DND-41 (cell line): ENCODE results near the gene SEMA3E.

ENCODE experiments used
- ATAC-seq: fragments of 200-7000 bp; cut with Tn5 transposase; 3 replicates; pipeline ENCODE4 v1.9.1; 2021; ENCODE audit warnings: low read depth; ENCODE audit not compliant: insufficient read depth
- DNase-seq: peaks from one replicate; pipeline ENCODE4 v3.0.0-alpha.2; 2020
- H2AFZ ChIP-seq: 2 replicates; pipeline ENCODE4 v1.6.0; 2012; ENCODE audit warnings: low read depth, low read length
- H3K27ac ChIP-seq: 2 replicates; pipeline ENCODE4 v1.5.1; 2012; ENCODE audit warnings: low read length, inconsistent platforms
- H3K27me3 ChIP-seq: fragments of 200-600 bp; sonication (generic); 2 replicates; pipeline ENCODE4 v1.6.0; 2012; ENCODE audit warnings: low read length, mild to moderate bottlenecking, inconsistent platforms; ENCODE audit not compliant: insufficient read depth, poor library complexity
- H3K36me3 ChIP-seq: 2 replicates; pipeline ENCODE4 v1.5.1; 2012; ENCODE audit warnings: low read length, inconsistent platforms; ENCODE audit not compliant: insufficient read depth
- H3K4me1 ChIP-seq: 2 replicates; pipeline ENCODE4 v1.5.1; 2012; ENCODE audit warnings: mild to moderate bottlenecking, low read length; ENCODE audit not compliant: insufficient read depth
- H3K4me2 ChIP-seq: 2 replicates; pipeline ENCODE4 v1.6.0; 2012; ENCODE audit warnings: mild to moderate bottlenecking, moderate library complexity, low read length, inconsistent platforms; ENCODE audit not compliant: insufficient read depth
- H3K4me3 ChIP-seq, 2 experiments: fragments of 200-600 bp in 1 of 2; shearing (Covaris generic) in 1 of 2; 2 replicates each; pipeline ENCODE4 v1.5.1; 2012 to 2016; ENCODE audit warnings: inconsistent platforms in 2 of 2, low read length in 2 of 2, mild to moderate bottlenecking in 2 of 2, low read depth in 1 of 2, moderate library complexity in 1 of 2
- H3K79me2 ChIP-seq: 2 replicates; pipeline ENCODE4 v1.6.0; 2012; ENCODE audit warnings: low read length, inconsistent platforms; ENCODE audit not compliant: insufficient read depth
- H3K9ac ChIP-seq: 2 replicates; pipeline ENCODE4 v1.6.0; 2012; ENCODE audit warnings: low read depth, mild to moderate bottlenecking, inconsistent platforms, low read length, moderate library complexity
- H3K9me3 ChIP-seq: 2 replicates; pipeline ENCODE4 v1.5.1; 2012; ENCODE audit warnings: low read length, moderate library complexity, mild to moderate bottlenecking, inconsistent platforms; ENCODE audit not compliant: insufficient read depth, severe bottlenecking
- H4K20me1 ChIP-seq: 2 replicates; pipeline ENCODE4 v1.6.0; 2012; ENCODE audit warnings: low read length; ENCODE audit not compliant: insufficient read depth
- CTCF ChIP-seq: IDR thresholded peaks from 2 replicates; pipeline ENCODE4 v1.5.1; 2012; ENCODE audit warnings: borderline replicate concordance, low read length, moderate library complexity, mild to moderate bottlenecking; ENCODE audit not compliant: poor library complexity, severe bottlenecking; ENCODE audit errors: extremely low read depth
- EZH2 ChIP-seq: IDR thresholded peaks from 3 replicates; pipeline ENCODE4 v1.6.1; 2012; ENCODE audit warnings: borderline replicate concordance, low read depth, mild to moderate bottlenecking, moderate library complexity, low read length, inconsistent platforms; ENCODE audit not compliant: severe bottlenecking

SEMA3E gene

DNA sequence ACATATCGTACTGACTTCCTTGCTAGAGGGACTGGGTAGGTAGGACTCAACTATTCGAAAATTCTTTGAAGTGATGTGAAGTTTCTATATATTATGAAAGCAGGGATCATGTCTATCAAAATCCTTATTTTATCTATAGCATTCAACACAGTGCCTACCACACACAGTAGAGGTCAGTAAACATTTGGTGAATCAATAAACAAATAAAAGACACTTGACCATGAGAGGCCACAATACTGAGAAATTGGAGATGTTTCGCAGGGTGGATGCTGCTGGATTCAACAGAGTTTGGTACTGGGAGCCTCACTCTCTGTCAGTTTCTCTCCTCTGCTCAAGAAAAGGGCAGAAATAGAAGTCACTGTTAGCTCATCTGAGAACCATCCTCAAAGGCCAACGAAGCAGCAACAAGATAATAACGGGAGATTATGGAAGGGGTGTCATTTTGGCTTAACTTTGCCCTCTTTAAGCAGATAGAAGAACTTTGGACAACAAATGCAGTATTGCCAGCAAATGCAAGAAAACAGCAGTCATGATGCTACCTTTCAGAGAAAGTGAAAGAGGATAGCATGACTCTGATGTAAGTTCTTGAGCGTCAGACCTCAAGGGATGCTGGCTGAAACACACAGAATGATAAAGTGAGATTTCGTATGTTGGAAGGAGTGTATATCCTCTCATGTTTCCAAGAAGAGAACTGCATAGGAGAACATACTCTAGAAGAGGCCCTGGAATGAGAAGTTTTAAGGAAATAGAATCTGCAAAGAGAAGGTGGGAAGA lies 107.6 kb downstream of the SEMA3E start:
- no peak for ATAC-seq
- no peaks in the 10 kb centered on the region for H3K9me3 ChIP-seq
- no peak overlapping the region for H3K27ac ChIP-seq
- H3K79me2 ChIP-seq: no peaks in the 10 kb centered on the region
- H3K4me1 ChIP-seq: no peaks in the 10 kb centered on the region
- TF ChIP-seq CTCF (no peak), EZH2 (no peak)
- H4K20me1 ChIP-seq: no peaks in the 10 kb centered on the region
- no peaks in the 10 kb centered on the region for H3K36me3 ChIP-seq
- no peak overlapping the region for H2AFZ ChIP-seq
- no peak for DNase-seq
- H3K4me2 ChIP-seq: no peak overlapping the region
- no peak overlapping the region for H3K9ac ChIP-seq
- H3K4me3 ChIP-seq: no peak overlapping the region
- no peaks in the 10 kb centered on the region for H3K27me3 ChIP-seq

DNA sequence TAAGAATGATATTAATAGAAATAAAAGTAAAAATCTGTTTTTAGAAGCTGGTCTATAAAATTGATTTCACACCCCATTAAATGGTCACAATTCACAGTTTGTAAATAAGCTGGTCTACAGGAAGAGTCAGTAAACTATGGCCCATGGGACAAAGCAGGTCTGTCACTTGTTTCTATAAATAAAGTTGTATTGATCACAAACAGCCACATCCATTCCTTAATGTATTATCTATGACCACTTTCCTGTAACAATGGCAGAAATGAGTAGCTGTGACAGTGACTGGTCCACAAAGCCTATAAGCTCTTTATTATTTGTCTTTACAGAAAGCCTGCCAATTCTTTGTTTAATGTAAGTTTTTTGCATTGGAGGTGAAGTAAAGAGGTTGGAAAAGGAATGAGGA lies 114.5 kb downstream of the SEMA3E start:
- Histone ChIP-seq H3K9me3 (no peaks in the 10 kb centered on the region), H4K20me1 (no peaks in the 10 kb centered on the region), H3K27ac (no peak overlapping the region), H2AFZ (no peak overlapping the region), H3K79me2 (no peaks in the 10 kb centered on the region), H3K36me3 (no peaks in the 10 kb centered on the region), H3K4me3 (no peak overlapping the region), H3K4me1 (no peaks in the 10 kb centered on the region), H3K27me3 (no peaks in the 10 kb centered on the region), H3K4me2 (no peak overlapping the region), H3K9ac (no peak overlapping the region)
- DNase-seq: no peak
- no peak for ATAC-seq
- TF ChIP-seq CTCF (no peak), EZH2 (no peak)

DNA sequence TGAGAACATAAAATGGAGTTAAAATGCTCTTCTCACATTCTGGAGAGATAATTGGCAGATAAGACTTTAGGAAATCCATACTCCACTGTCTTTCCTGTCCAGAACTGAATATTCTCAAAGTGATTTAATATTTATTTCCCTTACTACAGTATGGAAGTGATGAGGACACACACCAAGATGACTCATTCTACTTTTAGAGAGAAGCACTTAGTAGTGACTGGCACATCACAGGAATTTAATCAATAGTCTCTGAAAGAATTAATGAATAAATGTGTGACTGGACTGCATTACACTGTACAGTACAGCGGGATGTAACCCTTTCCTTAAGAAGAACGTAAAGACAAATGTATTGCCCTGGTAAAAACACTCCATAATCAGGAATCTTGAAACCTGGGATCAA lies 116.7 kb downstream of the SEMA3E start:
- Histone ChIP-seq H3K36me3 (no peaks in the 10 kb centered on the region), H3K4me1 (no peaks in the 10 kb centered on the region), H3K27me3 (no peaks in the 10 kb centered on the region), H3K4me3 (no peak overlapping the region), H3K9me3 (no peaks in the 10 kb centered on the region), H3K27ac (no peak overlapping the region), H3K79me2 (no peaks in the 10 kb centered on the region), H3K4me2 (no peak overlapping the region), H3K9ac (no peak overlapping the region), H4K20me1 (no peaks in the 10 kb centered on the region), H2AFZ (no peak overlapping the region)
- no peak for DNase-seq
- TF ChIP-seq EZH2 (no peak), CTCF (no peak)
- no peak for ATAC-seq

- Histone ChIP-seq H3K4me3 (no peak overlapping the region), H3K27me3 (no peaks in the 10 kb centered on the region), H3K27ac (no peak overlapping the region), H3K79me2 (no peaks in the 10 kb centered on the region), H3K4me2 (no peak overlapping the region), H3K4me1 (no peaks in the 10 kb centered on the region), H3K9ac (no peak overlapping the region), H3K36me3 (no peaks in the 10 kb centered on the region), H3K9me3 (no peaks in the 10 kb centered on the region), H4K20me1 (no peaks in the 10 kb centered on the region), H2AFZ (no peak overlapping the region)
- DNase-seq (no peak), ATAC-seq (no peak)
- TF ChIP-seq EZH2: no peak
- TF ChIP-seq CTCF: no peak
Measured at GRCh38 chr7:83531766-83532165, 117.2 kb downstream of the SEMA3E start.
